Endothelial cell of umbilical vein (primary cell): ENCODE results near the gene WDR77.

Source experiments
- EZH2 ChIP-seq: IDR thresholded peaks from 2 replicates; pipeline ENCODE4 v1.6.1; 2012; ENCODE audit warnings: borderline replicate concordance, low read depth, mild to moderate bottlenecking, moderate library complexity, low read length, inconsistent platforms; ENCODE audit not compliant: severe bottlenecking
- FOS ChIP-seq: IDR thresholded peaks from 2 replicates; pipeline ENCODE4 v1.6.1; 2011; ENCODE audit warnings: mild to moderate bottlenecking, low read length, moderate library complexity, borderline replicate concordance; ENCODE audit not compliant: insufficient read depth
- GATA2 ChIP-seq: IDR thresholded peaks from 2 replicates; pipeline ENCODE4 v1.7.0; 2011; ENCODE audit warnings: low read depth, mild to moderate bottlenecking, moderate library complexity, mixed read lengths, low read length; ENCODE audit not compliant: insufficient read length, insufficient read depth
- JUN ChIP-seq: IDR thresholded peaks from 2 replicates; pipeline ENCODE4 v1.6.1; 2011; ENCODE audit warnings: borderline replicate concordance, low read depth; ENCODE audit not compliant: insufficient read length, insufficient read depth
- MYC ChIP-seq: IDR thresholded peaks from one replicate; pipeline ENCODE4 v1.6.1; 2011; ENCODE audit warnings: mild to moderate bottlenecking, low read depth, low read length
- POLR2A ChIP-seq: IDR thresholded peaks from 2 replicates; pipeline ENCODE4 v1.6.1; 2012; ENCODE audit warnings: low read depth, mild to moderate bottlenecking, control low read depth, low read length
- POLR2AphosphoS5 ChIP-seq: IDR thresholded peaks from 2 replicates; pipeline ENCODE4 v1.6.1; 2012; ENCODE audit warnings: low read depth, mild to moderate bottlenecking, control low read depth, low read length, moderate library complexity; ENCODE audit not compliant: insufficient read depth
- TF ChIP-seq, protein P1 (sequence below), 2 donors: IDR thresholded peaks; 1 replicate in 1 of 2; 2 replicates in 1 of 2; pipeline ENCODE4 v1.5.1; 2011; ENCODE audit warnings: low read length in 2 of 2, mild to moderate bottlenecking in 2 of 2, moderate library complexity in 2 of 2, control low read depth in 1 of 2, inconsistent platforms in 1 of 2, low read depth in 1 of 2; ENCODE audit not compliant: insufficient read depth in 1 of 2; ENCODE audit errors: extremely low read depth in 1 of 2
- TF ChIP-seq, protein P2 (sequence below): IDR thresholded peaks from 2 replicates; pipeline ENCODE4 v1.6.1; 2011; ENCODE audit not compliant: insufficient read depth, insufficient read length

DNA sequence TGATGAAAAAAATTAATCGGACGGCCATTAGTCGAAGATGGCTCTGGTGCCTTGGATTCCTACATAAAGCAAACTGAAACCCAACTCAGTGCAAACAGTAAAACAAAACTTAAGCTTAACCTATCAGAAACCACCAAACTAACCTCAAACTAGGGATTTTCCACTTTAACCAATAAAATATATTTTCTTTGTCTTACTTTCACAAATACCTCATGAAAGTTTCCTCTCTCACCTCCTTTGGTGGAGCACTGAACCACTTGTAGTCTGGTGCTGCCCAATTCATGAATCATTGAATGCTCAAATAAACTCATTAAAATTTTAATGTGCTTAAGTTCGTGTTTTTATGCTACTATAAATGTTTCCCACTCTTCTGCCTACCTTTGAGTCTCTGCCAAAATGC lies 47.3 kb upstream of the WDR77 start:
- TF ChIP-seq JUN (no peak), POLR2A (no peak), EZH2 (no peak), FOS (no peak), GATA2 (no peak), POLR2AphosphoS5 (no peak), MYC (no peak)
- TF ChIP-seq, protein P1, sequence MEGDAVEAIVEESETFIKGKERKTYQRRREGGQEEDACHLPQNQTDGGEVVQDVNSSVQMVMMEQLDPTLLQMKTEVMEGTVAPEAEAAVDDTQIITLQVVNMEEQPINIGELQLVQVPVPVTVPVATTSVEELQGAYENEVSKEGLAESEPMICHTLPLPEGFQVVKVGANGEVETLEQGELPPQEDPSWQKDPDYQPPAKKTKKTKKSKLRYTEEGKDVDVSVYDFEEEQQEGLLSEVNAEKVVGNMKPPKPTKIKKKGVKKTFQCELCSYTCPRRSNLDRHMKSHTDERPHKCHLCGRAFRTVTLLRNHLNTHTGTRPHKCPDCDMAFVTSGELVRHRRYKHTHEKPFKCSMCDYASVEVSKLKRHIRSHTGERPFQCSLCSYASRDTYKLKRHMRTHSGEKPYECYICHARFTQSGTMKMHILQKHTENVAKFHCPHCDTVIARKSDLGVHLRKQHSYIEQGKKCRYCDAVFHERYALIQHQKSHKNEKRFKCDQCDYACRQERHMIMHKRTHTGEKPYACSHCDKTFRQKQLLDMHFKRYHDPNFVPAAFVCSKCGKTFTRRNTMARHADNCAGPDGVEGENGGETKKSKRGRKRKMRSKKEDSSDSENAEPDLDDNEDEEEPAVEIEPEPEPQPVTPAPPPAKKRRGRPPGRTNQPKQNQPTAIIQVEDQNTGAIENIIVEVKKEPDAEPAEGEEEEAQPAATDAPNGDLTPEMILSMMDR (IDR thresholded peaks at IDR 0.05; ENCODE audit: extremely low read depth in 1 of 2, insufficient read depth in 1 of 2, low read depth in 1 of 2, low read length in 2 of 2), result no peak
- TF ChIP-seq, protein P2, sequence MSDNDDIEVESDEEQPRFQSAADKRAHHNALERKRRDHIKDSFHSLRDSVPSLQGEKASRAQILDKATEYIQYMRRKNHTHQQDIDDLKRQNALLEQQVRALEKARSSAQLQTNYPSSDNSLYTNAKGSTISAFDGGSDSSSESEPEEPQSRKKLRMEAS, result no peak
